GM23338 (cell line): ENCODE data around the gene UNC80. TPM values are rescaled to one million over a fixed set of nuclear protein-coding genes. Genes with fewer than 3 reads are reported as not detected.

Experiments
- ATAC-seq: fragments of 200-7000 bp; cut with Tn5 transposase; 3 replicates; pipeline ENCODE4 v1.9.1; 2020
- DNase-seq: peaks from one replicate; pipeline ENCODE4 v3.0.0-alpha.2; 2015; ENCODE audit warnings: low spot score
- H2AFZ ChIP-seq: fragments of 200-600 bp; sonication (generic); 2 replicates; pipeline ENCODE4 v1.8.0; 2016; ENCODE audit warnings: antibody characterized with exemption, mild to moderate bottlenecking, moderate library complexity
- H3F3A ChIP-seq: fragments of 200-600 bp; sonication (generic); replicated peaks from 2 replicates; pipeline ENCODE4 v1.8.0; 2017; ENCODE audit warnings: antibody characterized with exemption, mixed run types, low read depth
- H3K27ac ChIP-seq: fragments of 200-600 bp; sonication (generic); 2 replicates; pipeline ENCODE4 v1.6.1; 2016; ENCODE audit warnings: low read depth
- H3K27me3 ChIP-seq: fragments of 200-600 bp; sonication (generic); 2 replicates; pipeline ENCODE4 v1.8.0; 2016; ENCODE audit warnings: mild to moderate bottlenecking, mixed run types, moderate library complexity; ENCODE audit not compliant: insufficient read depth
- H3K36me3 ChIP-seq: fragments of 200-600 bp; sonication (generic); 2 replicates; pipeline ENCODE4 v1.8.0; 2016; ENCODE audit warnings: mild to moderate bottlenecking; ENCODE audit not compliant: insufficient read depth
- H3K4me1 ChIP-seq: fragments of 200-600 bp; sonication (generic); 2 replicates; pipeline ENCODE4 v1.8.0; 2016; ENCODE audit warnings: mild to moderate bottlenecking, moderate library complexity; ENCODE audit not compliant: insufficient read depth
- H3K4me2 ChIP-seq: fragments of 200-600 bp; sonication (generic); 2 replicates; pipeline ENCODE4 v1.7.1; 2017; ENCODE audit warnings: mixed run types
- H3K4me3 ChIP-seq: fragments of 200-600 bp; sonication (generic); 2 replicates; pipeline ENCODE4 v1.6.1; 2016; ENCODE audit warnings: mixed run types
- H3K79me2 ChIP-seq: fragments of 200-600 bp; sonication (generic); replicated peaks from 2 replicates; pipeline ENCODE4 v1.8.0; 2017; ENCODE audit warnings: mild to moderate bottlenecking; ENCODE audit not compliant: insufficient read depth
- H3K9me2 ChIP-seq: fragments of 200-600 bp; sonication (generic); 2 replicates; pipeline ENCODE4 v1.8.0; 2017; ENCODE audit not compliant: insufficient read depth
- H4K20me1 ChIP-seq: fragments of 200-600 bp; sonication (generic); replicated peaks from 2 replicates; pipeline ENCODE4 v1.8.0; 2017; ENCODE audit warnings: mild to moderate bottlenecking; ENCODE audit not compliant: insufficient read depth
- H3K27ac Mint-ChIP-seq: 2 replicates; pipeline ENCODE4 v1.8.0; 2020; ENCODE audit warnings: inconsistent platforms, mild to moderate bottlenecking, moderate library complexity, mixed read lengths
- H3K27me3 Mint-ChIP-seq: 3 replicates; pipeline ENCODE4 v1.8.0; 2022; ENCODE audit warnings: low read depth, mild to moderate bottlenecking, moderate library complexity, mixed read lengths, inconsistent platforms; ENCODE audit not compliant: insufficient read depth, poor library complexity
- H3K36me3 Mint-ChIP-seq: 3 replicates; pipeline ENCODE4 v1.8.0; 2021; ENCODE audit warnings: low read depth, mild to moderate bottlenecking, inconsistent platforms, moderate library complexity, mixed read lengths
- H3K4me1 Mint-ChIP-seq: 3 replicates; pipeline ENCODE4 v1.8.0; 2020; ENCODE audit warnings: mild to moderate bottlenecking, inconsistent platforms, mixed read lengths
- H3K4me3 Mint-ChIP-seq: 3 replicates; pipeline ENCODE4 v1.8.0; 2021; ENCODE audit warnings: moderate library complexity, mild to moderate bottlenecking, inconsistent platforms, mixed read lengths
- H3K9me3 Mint-ChIP-seq: 3 replicates; pipeline ENCODE4 v1.8.0; 2020; ENCODE audit warnings: moderate library complexity, mild to moderate bottlenecking, inconsistent platforms, mixed read lengths
- CREB1 ChIP-seq: fragments of 250-450 bp; sonication (Bioruptor Pico); IDR thresholded peaks from 2 replicates; pipeline ENCODE4 v1.5.0; 2020; ENCODE audit warnings: low read depth, mild to moderate bottlenecking, moderate library complexity
- ETS1 ChIP-seq: IDR thresholded peaks from 2 replicates; pipeline ENCODE4 v1.6.1; 2016; ENCODE audit warnings: antibody characterized with exemption
- EZH2 ChIP-seq: fragments of 200-600 bp; sonication (generic); IDR thresholded peaks from one replicate; pipeline ENCODE4 v1.8.0; 2017; ENCODE audit warnings: antibody characterized with exemption, mild to moderate bottlenecking, low read depth; ENCODE audit not compliant: unreplicated experiment
- JUNB ChIP-seq: IDR thresholded peaks from one replicate; pipeline ENCODE4 v1.6.1; 2016; ENCODE audit warnings: antibody characterized with exemption; ENCODE audit not compliant: unreplicated experiment
- NANOG ChIP-seq: IDR thresholded peaks from 2 replicates; pipeline ENCODE4 v1.6.1; 2016; ENCODE audit warnings: antibody characterized with exemption, borderline replicate concordance
- POLR2AphosphoS5 ChIP-seq: IDR thresholded peaks from 2 replicates; pipeline ENCODE4 v1.6.1; 2016; ENCODE audit warnings: antibody characterized with exemption, low read depth
- REST ChIP-seq: IDR thresholded peaks from one replicate; pipeline ENCODE4 v1.6.1; 2018; ENCODE audit warnings: antibody characterized with exemption; ENCODE audit not compliant: unreplicated experiment
- STAT1 ChIP-seq: IDR thresholded peaks from one replicate; pipeline ENCODE4 v1.6.1; 2016; ENCODE audit warnings: antibody characterized with exemption; ENCODE audit not compliant: unreplicated experiment
- ZNF114 ChIP-seq: fragments of 250-450 bp; sonication (Bioruptor Pico); IDR thresholded peaks from 2 replicates; pipeline ENCODE4 v1.5.0; 2020; ENCODE audit warnings: mild to moderate bottlenecking, moderate library complexity
- ZNF331 ChIP-seq: fragments of 250-450 bp; sonication (Bioruptor Pico); IDR thresholded peaks from 2 replicates; pipeline ENCODE4 v1.5.0; 2020; ENCODE audit warnings: low read depth, mild to moderate bottlenecking, moderate library complexity
- ZNF462 ChIP-seq: fragments of 250-450 bp; sonication (Bioruptor Pico); IDR thresholded peaks from 2 replicates; pipeline ENCODE4 v1.5.0; 2020; ENCODE audit warnings: mild to moderate bottlenecking, moderate library complexity
- polyA plus RNA-seq: library from polyadenylated mRNA; unstranded; fragments of >200 nt; fragmentation: Nextera tagmentation; extraction: Ambion mirVana; gene quantifications from 2 replicates; pipeline ENCODE4 v1.2.1, GENCODE V29; 2016
- total RNA-seq: library from RNA; depleted of rRNA; stranded (reverse); fragments of >200 nt; shearing (Covaris generic); gene quantifications from 2 replicates; pipeline ENCODE4 v1.2.3, GENCODE V29; 2014

UNC80 gene
- total and polyA plus RNA-seq, 2 experiments from 2014 or later, result 0.11 to 1.5 TPM

- no peak for TF ChIP-seq REST
- no peak for TF ChIP-seq ETS1
- no peak for TF ChIP-seq POLR2AphosphoS5
- TF ChIP-seq ZNF114 (CRISPR knock-in tag), result no peak
- TF ChIP-seq ZNF331 (CRISPR knock-in tag), result no peak
- no peak for TF ChIP-seq EZH2
- no peak for TF ChIP-seq JUNB
- TF ChIP-seq NANOG, result no peak
Observed at GRCh38 chr2:209767316-209767715, 4.3 kb upstream of the UNC80 start (continued).

GRCh38 chr2:209768557-209768956, 3.1 kb upstream of the UNC80 start:
- Mint-ChIP-seq H3K4me3 (no peak overlapping the region), H3K27me3 (peaks cover 27% of the 10 kb centered on the region), H3K9me3 (no peaks in the 10 kb centered on the region), H3K4me1 (peaks cover 11% of the 10 kb centered on the region; the same call in 2 of the 3 replicates), H3K27ac (no peak overlapping the region), H3K36me3 (no peaks in the 10 kb centered on the region)
- H3K27me3 ChIP-seq, result peaks cover 94% of the 10 kb centered on the region
- H3K27ac ChIP-seq, result no peak overlapping the region
- no peak for ATAC-seq
- no peak for DNase-seq
- H3K4me2 ChIP-seq, result no peak overlapping the region
- no peaks in the 10 kb centered on the region for H3F3A ChIP-seq
- no peak overlapping the region for H3K4me3 ChIP-seq
- H4K20me1 ChIP-seq, result peaks cover 5% of the 10 kb centered on the region; the same call in 1 of the 2 replicates
- H3K79me2 ChIP-seq, result no peaks in the 10 kb centered on the region
- peaks cover 11% of the 10 kb centered on the region for H3K4me1 ChIP-seq
- H2AFZ ChIP-seq, result no peak overlapping the region
- no peaks in the 10 kb centered on the region for H3K36me3 ChIP-seq
- no peaks in the 10 kb centered on the region for H3K9me2 ChIP-seq
- TF ChIP-seq ZNF462 (CRISPR knock-in tag), result no peak
- no peak for TF ChIP-seq ZNF114 (CRISPR knock-in tag)
- no peak for TF ChIP-seq POLR2AphosphoS5
- TF ChIP-seq STAT1, result no peak
- no peak for TF ChIP-seq JUNB
- no peak for TF ChIP-seq ZNF331 (CRISPR knock-in tag)
- TF ChIP-seq CREB1, result no peak
- TF ChIP-seq REST, result no peak
- no peak for TF ChIP-seq NANOG
